GM21447 (cell line): Measurements from ENCODE around the gene EMC10.
"Not testable (repeated sequence)": the region's sequence is repeated elsewhere in the genome, so short reads cannot be mapped to it uniquely, and the experiment has no call there.

ENCODE experiments used
- ATAC-seq: cut with Tn5 transposase; IDR thresholded peaks from one replicate; pipeline ENCODE4 v1.9.1; 2021; ENCODE audit not compliant: unreplicated experiment

EMC10 gene

GRCh38 chr19:50450369-50451222, 25.7 kb upstream of the EMC10 start:
- no peak for ATAC-seq

GRCh38 chr19:50451223-50451534, 25.1 kb upstream of the EMC10 start:
- no peak for ATAC-seq

DNA sequence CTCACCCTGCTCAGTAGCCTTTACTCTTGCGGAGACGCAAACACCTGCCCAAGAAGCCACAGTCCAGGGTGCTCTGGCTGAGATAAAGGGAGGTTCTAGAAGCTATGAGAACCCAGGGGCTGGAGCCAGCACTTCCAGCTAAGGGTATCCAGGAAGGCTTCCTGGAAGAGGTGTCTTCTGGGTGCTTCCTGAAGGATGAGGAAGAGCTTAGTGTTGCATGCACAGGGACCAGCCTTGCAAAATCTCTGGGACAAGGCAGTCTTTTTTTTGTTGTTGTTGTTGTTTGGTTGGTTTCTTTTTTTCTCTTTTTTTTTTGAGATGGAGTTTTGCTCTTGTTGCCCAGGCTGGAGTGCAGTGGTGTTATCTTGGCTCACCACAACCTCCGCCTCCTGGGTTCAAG, 23.1 kb upstream of the EMC10 start:
- ATAC-seq = no peak

DNA sequence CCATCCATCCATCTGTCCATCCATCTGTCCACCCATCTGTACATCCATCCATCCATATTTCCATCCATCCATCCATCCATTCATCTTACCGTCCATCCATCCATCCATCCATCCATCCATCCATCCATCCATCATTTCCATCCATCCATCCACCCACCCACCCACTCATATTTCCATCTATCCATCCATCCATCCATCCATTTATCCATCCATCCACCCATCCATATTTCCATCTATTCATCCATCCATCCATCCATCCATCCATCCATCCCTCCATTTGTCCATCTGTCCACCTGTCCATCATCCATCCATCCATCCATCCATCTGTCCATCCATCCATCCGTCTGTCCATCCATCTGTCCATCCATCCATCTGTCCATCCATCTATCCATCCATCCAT, 20.3 kb upstream of the EMC10 start:
- no peak for ATAC-seq

- no peak for ATAC-seq
Measured at GRCh38 chr19:50457300-50457699, 19.0 kb upstream of the EMC10 start.

GRCh38 chr19:50458396-50459066, 17.8 kb upstream of the EMC10 start:
- ATAC-seq = no peak

DNA sequence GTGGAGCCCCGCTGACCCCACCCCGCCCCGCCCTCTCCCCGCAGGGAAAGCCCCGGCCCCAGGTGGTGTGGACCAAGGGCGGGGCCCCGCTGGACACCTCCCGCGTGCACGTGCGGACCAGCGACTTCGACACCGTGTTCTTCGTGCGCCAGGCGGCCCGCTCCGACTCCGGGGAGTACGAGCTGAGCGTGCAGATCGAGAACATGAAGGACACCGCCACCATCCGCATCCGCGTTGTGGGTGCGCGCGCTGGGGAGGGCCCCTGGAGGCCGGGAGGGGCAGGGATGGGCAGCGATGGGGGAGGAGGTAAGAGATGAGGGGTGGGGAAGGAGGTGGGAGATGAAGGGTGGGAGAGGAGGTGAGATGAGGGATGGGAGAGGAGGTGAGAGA, 17.2 kb upstream of the EMC10 start:
- ATAC-seq = no peak

DNA sequence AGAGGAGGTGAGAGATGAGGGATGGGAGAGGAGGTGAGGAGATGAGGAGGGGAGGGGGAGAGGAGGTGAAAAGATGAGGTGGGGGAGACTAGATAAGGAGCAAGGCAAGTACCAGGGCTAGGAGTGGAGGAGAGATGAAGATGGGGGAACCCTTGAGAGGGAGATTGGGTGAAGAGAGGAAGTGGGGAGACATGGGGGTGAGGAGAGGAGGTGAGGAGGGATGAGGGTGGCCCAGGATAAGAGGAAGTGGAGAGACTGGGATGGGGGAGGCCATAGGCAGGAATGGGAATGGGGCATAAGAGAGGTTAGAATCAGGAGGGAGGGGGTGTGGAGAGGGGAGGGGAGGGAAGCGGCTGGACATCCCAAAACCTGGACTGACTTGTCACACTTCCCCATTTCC, 16.7 kb upstream of the EMC10 start:
- ATAC-seq = no peak

DNA sequence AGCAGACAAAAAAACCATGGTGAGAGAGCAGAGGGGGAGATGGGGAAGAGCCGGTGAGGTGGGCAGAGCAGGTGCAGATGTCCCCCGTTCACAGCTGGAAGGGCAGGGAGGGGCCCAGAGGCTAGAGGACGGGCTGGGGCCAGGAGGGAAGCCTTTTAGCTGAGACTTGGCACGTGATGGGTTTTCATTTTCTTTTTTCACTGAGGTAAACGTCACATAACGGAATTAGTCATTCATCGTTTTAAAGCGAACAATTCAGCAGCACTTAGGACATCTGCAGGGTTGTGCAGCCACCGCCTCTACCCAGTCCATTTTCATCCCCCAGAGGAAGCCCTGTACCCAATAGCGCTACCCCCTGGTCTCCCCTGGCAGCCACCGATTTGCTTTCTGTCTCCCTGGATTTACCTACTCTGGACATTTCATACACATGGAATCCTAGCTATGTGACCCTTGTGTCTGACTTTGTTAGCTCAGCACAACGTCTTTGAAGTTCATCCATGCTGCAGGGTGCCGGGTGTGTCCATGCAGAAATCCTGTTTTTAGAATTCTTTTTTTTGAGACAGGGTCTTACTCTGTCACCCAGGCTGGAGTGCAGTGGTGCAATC, 16.0 kb upstream of the EMC10 start:
- peak; percentile 54 for ATAC-seq

DNA sequence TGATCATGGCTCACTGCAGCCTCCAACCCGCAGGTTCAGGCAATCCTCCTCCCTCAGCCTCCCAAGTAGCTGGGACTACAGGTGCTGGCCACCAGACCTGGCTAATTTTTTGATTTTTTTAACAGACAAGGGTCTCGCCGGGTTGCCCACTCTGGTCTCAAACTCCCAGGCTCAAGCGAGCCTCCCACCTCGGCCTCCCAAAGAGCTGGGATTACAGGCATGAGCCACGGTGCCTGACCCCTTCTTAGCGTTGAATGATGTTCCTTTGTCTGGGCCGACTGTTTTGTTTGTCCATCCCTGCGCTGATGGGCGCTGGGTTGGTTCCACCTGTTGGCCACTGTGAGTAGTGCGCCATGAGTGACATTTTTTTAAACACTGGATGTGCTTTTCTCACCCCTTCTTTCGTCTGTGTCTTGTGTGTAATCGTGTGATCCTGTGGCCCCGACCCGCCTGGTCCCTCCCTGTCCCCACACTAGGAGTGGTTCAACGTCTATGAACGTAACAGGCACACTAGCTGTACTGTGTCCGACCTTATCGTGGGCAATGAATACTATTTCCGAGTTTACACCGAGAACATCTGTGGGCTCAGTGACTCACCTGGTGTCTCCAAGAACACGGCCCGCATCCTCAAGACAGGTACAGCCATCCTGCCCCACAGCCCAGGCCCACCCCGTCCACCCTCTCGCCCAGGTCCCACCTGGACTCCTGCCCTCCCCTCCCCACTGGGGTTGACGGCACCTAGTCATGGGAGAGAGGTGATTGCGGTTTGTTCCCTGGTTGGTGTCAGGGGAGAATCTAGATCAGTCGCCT, 15.0 kb upstream of the EMC10 start:
- ATAC-seq = peak; percentile 49

- ATAC-seq = no peak
Measured at GRCh38 chr19:50462970-50463369, 13.3 kb upstream of the EMC10 start.

DNA sequence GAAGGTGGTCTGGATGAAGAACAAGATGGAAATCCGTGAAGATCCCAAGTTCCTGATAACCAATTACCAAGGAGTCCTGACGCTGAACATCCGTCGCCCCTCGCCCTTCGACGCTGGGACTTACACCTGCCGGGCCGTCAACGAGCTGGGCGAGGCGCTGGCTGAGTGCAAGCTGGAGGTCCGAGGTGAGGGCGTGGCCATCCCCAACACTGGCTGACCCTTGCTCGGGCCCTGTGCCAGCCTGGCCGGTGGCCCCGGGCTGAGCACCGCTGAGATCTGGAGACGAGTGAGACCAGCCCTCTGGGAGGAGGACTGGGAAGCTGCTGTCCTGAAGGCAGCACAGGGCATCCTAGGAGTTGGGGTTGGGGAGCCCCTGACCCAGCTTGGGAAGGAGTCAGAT, 12.0 kb upstream of the EMC10 start:
- no peak for ATAC-seq

- no peak for ATAC-seq
Measured at GRCh38 chr19:50465000-50465399, 11.3 kb upstream of the EMC10 start.

DNA sequence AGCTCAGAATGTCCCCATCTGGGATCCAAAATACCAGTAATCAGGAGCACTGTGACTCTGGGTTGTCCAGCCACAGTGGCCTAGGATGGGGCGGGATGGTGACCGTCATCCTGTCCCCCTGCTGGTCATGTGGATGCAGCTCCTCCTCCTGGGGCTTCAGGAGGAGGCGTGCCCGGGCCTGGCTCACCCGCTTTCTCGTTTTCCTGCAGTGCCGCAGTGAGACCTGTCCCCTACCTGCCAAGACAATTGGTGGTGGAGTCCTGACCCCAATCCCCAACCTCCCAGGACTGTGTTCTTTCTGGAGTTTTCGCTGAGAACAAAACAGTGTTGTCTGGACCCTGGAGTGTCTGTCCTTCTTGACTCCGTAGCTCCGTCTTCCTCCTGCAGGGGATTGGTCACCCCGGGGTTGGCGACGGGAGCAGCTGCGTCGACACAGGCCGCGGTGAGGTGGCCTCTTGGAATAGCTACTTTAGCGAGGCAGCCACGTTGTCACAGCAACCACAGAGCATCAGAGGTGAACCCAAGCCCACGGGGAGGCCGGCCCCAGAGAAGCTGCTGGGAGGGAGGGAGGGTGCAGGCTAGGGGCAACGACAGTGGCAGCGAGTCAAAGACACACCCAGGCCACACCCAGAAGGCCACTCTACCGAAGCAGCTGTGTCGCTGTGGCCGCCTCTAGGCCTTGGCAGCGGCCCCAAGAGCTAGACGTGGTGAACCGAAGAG, 10.2 kb upstream of the EMC10 start:
- ATAC-seq = no peak

- no peak for ATAC-seq
Measured at GRCh38 chr19:50466706-50467039, 9.6 kb upstream of the EMC10 start.

DNA sequence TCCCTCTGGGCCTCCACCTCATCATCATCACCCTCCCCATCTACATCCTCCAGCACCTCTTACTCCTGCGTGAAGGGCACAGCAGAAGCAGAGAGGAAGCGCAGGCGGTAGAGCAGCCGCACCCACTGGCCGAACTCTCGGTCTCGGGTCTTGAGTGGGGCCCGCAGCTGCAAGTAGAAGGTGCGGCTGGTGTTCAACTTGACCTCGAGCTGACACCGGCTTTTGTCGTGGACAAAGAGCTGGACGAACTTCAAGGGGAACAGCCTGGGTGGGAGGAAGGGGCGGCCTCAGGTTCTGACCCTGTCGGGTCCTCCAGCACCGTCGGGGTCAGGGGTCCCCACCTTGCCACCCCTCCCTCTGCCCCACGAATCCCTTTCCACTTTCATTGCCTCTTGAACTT, 8.7 kb upstream of the EMC10 start:
- ATAC-seq = no peak

DNA sequence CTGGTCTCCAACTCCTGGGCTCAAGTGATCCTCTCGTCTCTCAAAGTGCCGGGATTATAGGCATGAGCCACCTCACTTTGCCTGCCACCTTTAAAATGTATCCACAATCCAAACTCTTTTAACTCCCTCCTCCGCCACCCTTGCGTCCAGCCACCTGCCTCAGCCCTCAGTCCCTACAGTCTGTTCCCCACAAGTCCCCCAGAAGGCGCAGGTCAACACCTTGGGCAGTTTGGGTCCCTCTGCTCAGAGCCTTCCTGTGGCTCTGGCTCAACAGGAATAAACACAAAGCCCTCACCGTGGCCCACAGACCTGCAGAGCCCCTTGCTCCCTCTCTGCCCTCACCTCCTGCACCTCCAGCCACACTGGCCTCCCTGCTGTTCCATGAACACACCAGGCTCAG, 7.5 kb upstream of the EMC10 start:
- ATAC-seq = no peak

DNA sequence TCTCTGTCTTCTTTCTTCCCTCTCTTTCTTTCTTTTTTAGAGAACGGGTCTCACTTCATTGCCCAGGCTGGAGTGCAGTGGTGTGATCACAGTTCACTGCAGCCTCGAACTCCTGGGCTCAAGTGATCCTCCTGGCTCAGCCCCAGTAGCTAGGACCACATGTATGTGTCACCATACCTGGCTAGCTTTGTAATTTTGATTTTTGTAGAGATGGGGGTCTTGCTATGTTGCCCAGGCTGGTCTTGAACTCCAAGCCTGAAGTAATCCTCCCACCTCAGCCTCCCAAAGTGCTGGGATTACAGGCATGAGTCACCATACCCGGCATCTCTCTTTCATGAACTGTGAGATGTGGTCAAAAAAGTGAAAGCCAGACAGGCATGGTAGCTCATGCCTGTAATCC, 3.0 kb upstream of the EMC10 start:
- ATAC-seq = not testable (repeated sequence)

DNA sequence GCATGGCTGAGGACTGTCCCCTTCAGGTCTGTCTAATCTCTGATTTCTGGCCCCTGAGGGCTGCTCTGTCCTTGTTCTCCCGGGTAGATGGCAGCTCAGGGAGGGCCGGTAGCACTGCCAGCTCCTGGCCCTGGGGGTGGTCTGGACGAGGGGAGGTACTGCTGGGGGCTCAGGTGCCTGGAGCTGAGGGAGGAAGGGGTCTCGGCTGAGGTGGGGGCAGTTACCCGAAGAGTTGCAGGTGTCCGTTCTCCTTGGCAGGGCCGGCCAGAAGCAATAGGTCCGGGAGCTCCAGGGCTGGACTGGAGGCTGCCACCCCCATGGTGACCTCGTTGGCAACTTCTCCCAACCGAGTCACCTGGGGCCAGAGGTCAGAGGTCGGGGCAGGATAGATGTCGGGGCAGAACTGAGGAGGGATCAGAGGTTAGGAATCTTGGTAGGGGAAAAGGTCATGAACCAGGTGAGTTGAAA, 1.2 kb upstream of the EMC10 start:
- ATAC-seq = no peak

GRCh38 chr19:50475736-50476223, 527 bp upstream of the EMC10 start:
- no peak for ATAC-seq

GRCh38 chr19:50476907-50477238, 566 bp downstream of the EMC10 start:
- no peak for ATAC-seq
